ENCODE data around the gene STRN4. TPM values are rescaled to one million over a fixed set of nuclear protein-coding genes. Genes with fewer than 3 reads are reported as not detected.
A peak's percentile ranks its signal among the peaks of the same experiment; 100 is the strongest.

The STRN4 gene
- total and polyA plus RNA-seq, 2 donors (not counting 3 experiments of a cell fraction or from before 2014, with no cell fraction given), result 116 to 144 TPM

DNA sequence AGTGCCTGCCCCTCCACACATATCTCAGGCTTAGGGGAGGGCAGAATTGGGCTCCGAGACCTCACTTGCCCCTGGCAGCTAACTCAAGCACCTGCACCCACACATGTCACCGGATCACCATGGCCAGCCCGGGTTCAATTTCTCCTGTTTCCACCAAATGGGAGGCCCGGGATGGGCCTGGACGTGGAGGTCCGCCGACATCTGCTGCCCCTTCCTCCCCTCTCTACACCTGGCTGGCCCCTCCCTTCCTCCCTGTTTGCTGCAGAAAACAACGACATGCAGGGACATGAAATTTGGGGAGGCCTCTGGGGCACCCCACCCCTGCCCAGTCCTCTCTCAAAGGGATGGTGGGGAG, 30.7 kb downstream of the STRN4 start:
- peak overlapping the region; percentile 61 for H3K4me2 ChIP-seq (ENCODE audit: insufficient read depth, low read length)
- DNase-seq (ENCODE audit: low read depth, low spot score) (no peak), FAIRE-seq (no peak)
- no peak overlapping the region for H2AFZ ChIP-seq (ENCODE audit: low read depth, low read length)
- H4K20me1 ChIP-seq (replicated peaks; ENCODE audit: control insufficient read depth, extremely low read depth, insufficient read depth, low read length), result no peaks in the 10 kb centered on the region
- peaks cover under 1 to 10% of the 10 kb centered on the region in 2 experiments for H3K36me3 ChIP-seq (ENCODE audit: control insufficient read depth in 2 of 2, extremely low read depth in 1 of 2, insufficient read depth in 2 of 2, low read length in 2 of 2)
- H3K4me1 ChIP-seq (ENCODE audit: control insufficient read depth, extremely low read depth, insufficient read depth, low read length), result peaks cover 34% of the 10 kb centered on the region
- no peaks in the 10 kb centered on the region for H3K9me3 ChIP-seq (replicated peaks; ENCODE audit: control insufficient read depth, insufficient read depth, low read length)
- peaks cover 34% of the 10 kb centered on the region for H3K79me2 ChIP-seq (ENCODE audit: control insufficient read depth, insufficient read depth, low read length)
- BruUV-seq (replicated peaks), result no TSS peak
- CTCF ChIA-PET, result interaction anchor here (1.7 to 5.4 kb wide), 3 partner anchors 7 to 14 kb away, joined by 8 to 74 read pairs (median 34); no protein-coding TSS in a partner anchor
- dilution Hi-C loops (cut with MboI; ENCODE audit: extremely low pct_ligation_motif_present, low sequenced_read_pairs) (no loop called here), intact Hi-C loops (cut with micrococcal nuclease) (loop anchor here (2.0 kb wide), 1 partner anchor 55 kb away; the partner anchor contains the start of gene DACT3)
- POLR2A ChIA-PET, result no interaction called here
- no peaks in the 10 kb centered on the region for H3K27me3 ChIP-seq (ENCODE audit: control insufficient read depth in 2 of 2, insufficient read depth in 2 of 2, low read length in 2 of 2)
- H3K27ac ChIP-seq (ENCODE audit: insufficient read depth, low read depth, low read length), result no peak overlapping the region
- H3K9me1 ChIP-seq (replicated peaks; ENCODE audit: control insufficient read depth, extremely low read depth, insufficient read depth, low read length), result no peaks in the 10 kb centered on the region
- TF ChIP-seq CTCF (IDR thresholded peaks at IDR 0.05; ENCODE audit: extremely low read depth in 1 of 2, insufficient read depth in 1 of 2, low read depth in 1 of 2, low read length in 2 of 2) (no peak), POLR2AphosphoS5 (IDR thresholded peaks at IDR 0.05; ENCODE audit: insufficient read depth, low read depth, low read length) (no peak), GATA2 (IDR thresholded peaks at IDR 0.05; ENCODE audit: insufficient read depth, insufficient read length, low read depth, low read length) (no peak), MYC (IDR thresholded peaks at IDR 0.05; ENCODE audit: low read depth, low read length) (no peak), POLR2A (IDR thresholded peaks at IDR 0.05; ENCODE audit: low read depth, low read length) (no peak), FOS (IDR thresholded peaks at IDR 0.05; ENCODE audit: borderline replicate concordance, insufficient read depth, low read length) (no peak), JUN (IDR thresholded peaks at IDR 0.05; ENCODE audit: borderline replicate concordance, insufficient read depth, insufficient read length, low read depth) (no peak), EZH2 (IDR thresholded peaks at IDR 0.05; ENCODE audit: borderline replicate concordance, low read depth, low read length, severe bottlenecking) (no peak)
- TF ChIP-seq, protein P1, sequence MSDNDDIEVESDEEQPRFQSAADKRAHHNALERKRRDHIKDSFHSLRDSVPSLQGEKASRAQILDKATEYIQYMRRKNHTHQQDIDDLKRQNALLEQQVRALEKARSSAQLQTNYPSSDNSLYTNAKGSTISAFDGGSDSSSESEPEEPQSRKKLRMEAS (IDR thresholded peaks at IDR 0.05; ENCODE audit: insufficient read depth, insufficient read length), result no peak
- peak overlapping the region; percentile 76 to 96 (median 85) for H3K4me3 ChIP-seq (replicated peaks in 1 of 3; ENCODE audit: insufficient read depth in 1 of 3, low read depth in 1 of 3, low read length in 3 of 3)
- peak overlapping the region; percentile 71 for H3K9ac ChIP-seq (replicated peaks; ENCODE audit: extremely low read depth, insufficient read depth, low read length)
